Femur (tissue), 1 donor: Measurements from ENCODE around the gene SDF4.

Source experiments
- DNase-seq: peaks from one replicate; pipeline ENCODE4 v3.0.0-alpha.2; 2017

Gene SDF4

GRCh38 chr1:1240822-1241587 is 9.2 kb upstream of the SDF4 start:
- DNase-seq = no peak

GRCh38 chr1:1240348-1240732 is 8.5 kb upstream of the SDF4 start:
- DNase-seq = no peak

- DNase-seq = no peak
These were observed 8.0 kb upstream of the SDF4 start for GRCh38 chr1:1239614-1240347.

GRCh38 chr1:1239227-1239613 is 7.4 kb upstream of the SDF4 start:
- no peak for DNase-seq

GRCh38 chr1:1238702-1239178 is 6.9 kb upstream of the SDF4 start:
- DNase-seq = no peak

- no peak for DNase-seq
These were observed 6.3 kb upstream of the SDF4 start for GRCh38 chr1:1237874-1238701.

GRCh38 chr1:1236945-1237873 is 5.4 kb upstream of the SDF4 start:
- DNase-seq = no peak

GRCh38 chr1:1236176-1236763 is 4.5 kb upstream of the SDF4 start:
- DNase-seq = no peak

GRCh38 chr1:1235016-1235744 is 3.4 kb upstream of the SDF4 start:
- no peak for DNase-seq

GRCh38 chr1:1234180-1234808 is 2.5 kb upstream of the SDF4 start:
- no peak for DNase-seq

- no peak for DNase-seq
These were observed 1.7 kb upstream of the SDF4 start for GRCh38 chr1:1233567-1233892.

GRCh38 chr1:1232796-1233566 is 1.2 kb upstream of the SDF4 start:
- no peak for DNase-seq

GRCh38 chr1:1232208-1232795 is 501 bp upstream of the SDF4 start, which contains the start of gene B3GALT6:
TSS of gene B3GALT6 (plus strand) at chr1:1232237. CDS start at chr1:1232279, 42 bp downstream.
- no peak for DNase-seq

- no peak for DNase-seq
These were observed 973 bp downstream of the SDF4 start for GRCh38 chr1:1230656-1231399.

- no peak for DNase-seq
These were observed 2.0 kb downstream of the SDF4 start for GRCh38 chr1:1229770-1230169.

- DNase-seq = no peak
These were observed 3.0 kb downstream of the SDF4 start for GRCh38 chr1:1228596-1229321.

- no peak for DNase-seq
These were observed 3.6 kb downstream of the SDF4 start for GRCh38 chr1:1228187-1228586.

GRCh38 chr1:1227386-1227785 is 4.4 kb downstream of the SDF4 start:
- DNase-seq = no peak
